ENCODE measurements around the gene PCSK7.

PCSK7 gene

GRCh38 chr11:117251506-117251905 lies 19.6 kb upstream of the PCSK7 start:
- TF ChIP-seq EZH2 (optimal IDR thresholded peaks at IDR 0.05; ENCODE audit: low read depth, low read length) (no peak), CTCF (IDR thresholded peaks at IDR 0.05; ENCODE audit: low read length) (no peak), EZH2phosphoT487 (IDR thresholded peaks at IDR 0.05; ENCODE audit: low read length) (no peak)
- DNase-seq, result no peak
- H3K27ac ChIP-seq (ENCODE audit: low read length), result no peak overlapping the region
- H3K36me3 ChIP-seq (replicated peaks; ENCODE audit: insufficient read depth, low read length), result no peaks in the 10 kb centered on the region
- H4K20me1 ChIP-seq (ENCODE audit: insufficient read depth, low read length), result no peaks in the 10 kb centered on the region
- H3F3A ChIP-seq (ENCODE audit: insufficient read depth, low read length), result no peaks in the 10 kb centered on the region
- H3K9me2 ChIP-seq (replicated peaks; ENCODE audit: insufficient read depth, low read length), result no peaks in the 10 kb centered on the region
- H3K9me3 ChIP-seq (replicated peaks; ENCODE audit: insufficient read depth, low read length), result no peaks in the 10 kb centered on the region
- no peaks in the 10 kb centered on the region for H3K27me3 ChIP-seq (replicated peaks; ENCODE audit: insufficient read depth, low read length)
- H3K9ac ChIP-seq (ENCODE audit: low read length), result no peak overlapping the region
- H3K4me3 ChIP-seq (ENCODE audit: low read length), result no peak overlapping the region
- H2AFZ ChIP-seq (ENCODE audit: low read length), result no peak overlapping the region
- H3K4me2 ChIP-seq (ENCODE audit: low read depth, low read length), result no peak overlapping the region
- no peaks in the 10 kb centered on the region for H3K4me1 ChIP-seq (ENCODE audit: low read length)
- H3K79me2 ChIP-seq (ENCODE audit: low read length), result no peaks in the 10 kb centered on the region

DNA sequence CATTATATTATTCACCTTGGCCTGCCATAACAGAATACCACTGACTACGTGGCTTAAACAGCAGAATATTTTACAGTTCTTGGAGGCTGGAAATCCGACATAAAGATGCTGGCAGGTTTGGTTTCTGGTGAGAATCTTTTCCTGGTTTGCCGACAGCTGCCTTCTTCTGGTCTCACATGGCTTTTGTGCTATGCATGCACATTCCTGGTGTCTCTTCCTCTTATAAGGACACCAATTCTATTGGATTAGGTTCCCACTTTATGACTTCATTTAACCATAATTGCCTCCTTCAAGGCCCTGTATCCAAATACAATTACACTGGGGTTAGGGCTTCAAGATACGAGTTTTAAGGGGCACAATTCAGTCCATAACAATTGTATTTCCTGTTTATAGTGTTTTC lies 17.7 kb upstream of the PCSK7 start:
- H3K79me2 ChIP-seq (ENCODE audit: low read length), result no peaks in the 10 kb centered on the region
- H2AFZ ChIP-seq (ENCODE audit: low read length), result no peak overlapping the region
- no peak for DNase-seq
- no peaks in the 10 kb centered on the region for H3K27me3 ChIP-seq (replicated peaks; ENCODE audit: insufficient read depth, low read length)
- H3K27ac ChIP-seq (ENCODE audit: low read length), result no peak overlapping the region
- H4K20me1 ChIP-seq (ENCODE audit: insufficient read depth, low read length), result no peaks in the 10 kb centered on the region
- no peak overlapping the region for H3K4me2 ChIP-seq (ENCODE audit: low read depth, low read length)
- no peaks in the 10 kb centered on the region for H3K4me1 ChIP-seq (ENCODE audit: low read length)
- H3K4me3 ChIP-seq (ENCODE audit: low read length), result no peak overlapping the region
- TF ChIP-seq CTCF (IDR thresholded peaks at IDR 0.05; ENCODE audit: low read length) (no peak), EZH2phosphoT487 (IDR thresholded peaks at IDR 0.05; ENCODE audit: low read length) (no peak), EZH2 (optimal IDR thresholded peaks at IDR 0.05; ENCODE audit: low read depth, low read length) (no peak)
- H3F3A ChIP-seq (ENCODE audit: insufficient read depth, low read length), result no peaks in the 10 kb centered on the region
- no peaks in the 10 kb centered on the region for H3K9me2 ChIP-seq (replicated peaks; ENCODE audit: insufficient read depth, low read length)
- no peaks in the 10 kb centered on the region for H3K36me3 ChIP-seq (replicated peaks; ENCODE audit: insufficient read depth, low read length)
- H3K9me3 ChIP-seq (replicated peaks; ENCODE audit: insufficient read depth, low read length), result no peaks in the 10 kb centered on the region
- H3K9ac ChIP-seq (ENCODE audit: low read length), result no peak overlapping the region

DNA sequence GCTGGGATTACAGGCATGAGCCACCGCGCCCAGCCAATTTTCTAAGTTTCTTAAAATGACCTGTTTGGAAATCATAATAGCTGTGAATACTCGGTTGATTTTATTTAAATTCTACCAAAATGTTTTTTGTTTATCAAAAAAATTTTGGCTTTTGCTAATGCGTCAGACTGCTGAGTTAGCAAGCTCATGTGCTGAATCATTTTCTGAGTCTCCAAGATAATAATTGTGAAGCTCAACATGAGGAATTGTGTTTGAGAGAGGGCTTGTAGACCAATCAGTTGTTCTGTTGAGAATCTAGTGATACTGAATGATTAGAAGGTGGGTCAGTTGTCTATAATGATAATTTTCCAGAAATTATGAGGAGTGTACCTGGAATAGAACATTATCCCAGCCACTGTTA lies 16.5 kb upstream of the PCSK7 start:
- Histone ChIP-seq H4K20me1 (ENCODE audit: insufficient read depth, low read length) (no peaks in the 10 kb centered on the region), H3K36me3 (replicated peaks; ENCODE audit: insufficient read depth, low read length) (no peaks in the 10 kb centered on the region), H3K9me2 (replicated peaks; ENCODE audit: insufficient read depth, low read length) (no peaks in the 10 kb centered on the region), H3K9me3 (replicated peaks; ENCODE audit: insufficient read depth, low read length) (no peaks in the 10 kb centered on the region), H3K4me2 (ENCODE audit: low read depth, low read length) (no peak overlapping the region), H3K9ac (ENCODE audit: low read length) (no peak overlapping the region), H3K4me1 (ENCODE audit: low read length) (no peaks in the 10 kb centered on the region), H3K79me2 (ENCODE audit: low read length) (no peaks in the 10 kb centered on the region), H3K27me3 (replicated peaks; ENCODE audit: insufficient read depth, low read length) (no peaks in the 10 kb centered on the region), H3K27ac (ENCODE audit: low read length) (no peak overlapping the region), H3K4me3 (ENCODE audit: low read length) (no peak overlapping the region), H2AFZ (ENCODE audit: low read length) (no peak overlapping the region), H3F3A (ENCODE audit: insufficient read depth, low read length) (no peaks in the 10 kb centered on the region)
- no peak for DNase-seq
- TF ChIP-seq EZH2 (optimal IDR thresholded peaks at IDR 0.05; ENCODE audit: low read depth, low read length) (no peak), CTCF (IDR thresholded peaks at IDR 0.05; ENCODE audit: low read length) (no peak), EZH2phosphoT487 (IDR thresholded peaks at IDR 0.05; ENCODE audit: low read length) (no peak)
